ENCODE results near the gene SMAD7. TPM values are rescaled to one million over a fixed set of nuclear protein-coding genes. Genes with fewer than 3 reads are reported as not detected.

The SMAD7 gene
- total and polyA plus RNA-seq, 2 experiments from 2014 or later, result 11.8 to 29.8 TPM

DNA sequence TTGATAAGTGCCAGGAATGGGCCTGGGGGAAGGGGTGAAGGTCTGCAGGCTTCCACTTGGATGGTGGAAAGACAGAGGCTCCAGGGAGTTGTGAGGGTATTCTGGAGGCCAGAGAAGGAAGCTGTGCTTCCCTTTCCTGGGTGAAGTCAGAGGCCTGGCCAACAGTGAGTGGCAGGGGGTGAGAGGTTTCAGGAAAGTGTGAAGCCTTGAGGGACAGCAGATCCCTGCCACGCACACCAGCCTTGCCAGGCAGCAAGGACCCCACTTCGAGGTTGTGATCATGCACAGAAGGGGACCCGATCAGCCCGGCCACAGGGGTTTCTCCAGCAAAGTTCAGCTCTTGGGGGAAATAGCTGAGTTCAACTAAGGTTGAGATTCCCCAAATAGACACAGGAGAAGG is 66.5 kb downstream of the SMAD7 start:
- Histone ChIP-seq H3K9me2 (ENCODE audit: insufficient read depth) (peaks cover 5% of the 10 kb centered on the region; the same call in 1 of the 2 replicates), H3K4me1 (ENCODE audit: insufficient read depth) (no peaks in the 10 kb centered on the region; the same call in 1 of the 2 replicates), H3K79me2 (replicated peaks; ENCODE audit: insufficient read depth) (no peaks in the 10 kb centered on the region), H3K27me3 (ENCODE audit: insufficient read depth) (no peaks in the 10 kb centered on the region), H3K4me2 (no peak overlapping the region), H3F3A (replicated peaks; ENCODE audit: low read depth) (no peaks in the 10 kb centered on the region), H3K27ac (ENCODE audit: low read depth) (no peak overlapping the region), H2AFZ (no peak overlapping the region), H4K20me1 (replicated peaks; ENCODE audit: insufficient read depth) (no peaks in the 10 kb centered on the region), H3K36me3 (ENCODE audit: insufficient read depth) (no peaks in the 10 kb centered on the region; the same call in 1 of the 2 replicates), H3K4me3 (no peak overlapping the region)
- TF ChIP-seq, protein P1, sequence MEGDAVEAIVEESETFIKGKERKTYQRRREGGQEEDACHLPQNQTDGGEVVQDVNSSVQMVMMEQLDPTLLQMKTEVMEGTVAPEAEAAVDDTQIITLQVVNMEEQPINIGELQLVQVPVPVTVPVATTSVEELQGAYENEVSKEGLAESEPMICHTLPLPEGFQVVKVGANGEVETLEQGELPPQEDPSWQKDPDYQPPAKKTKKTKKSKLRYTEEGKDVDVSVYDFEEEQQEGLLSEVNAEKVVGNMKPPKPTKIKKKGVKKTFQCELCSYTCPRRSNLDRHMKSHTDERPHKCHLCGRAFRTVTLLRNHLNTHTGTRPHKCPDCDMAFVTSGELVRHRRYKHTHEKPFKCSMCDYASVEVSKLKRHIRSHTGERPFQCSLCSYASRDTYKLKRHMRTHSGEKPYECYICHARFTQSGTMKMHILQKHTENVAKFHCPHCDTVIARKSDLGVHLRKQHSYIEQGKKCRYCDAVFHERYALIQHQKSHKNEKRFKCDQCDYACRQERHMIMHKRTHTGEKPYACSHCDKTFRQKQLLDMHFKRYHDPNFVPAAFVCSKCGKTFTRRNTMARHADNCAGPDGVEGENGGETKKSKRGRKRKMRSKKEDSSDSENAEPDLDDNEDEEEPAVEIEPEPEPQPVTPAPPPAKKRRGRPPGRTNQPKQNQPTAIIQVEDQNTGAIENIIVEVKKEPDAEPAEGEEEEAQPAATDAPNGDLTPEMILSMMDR (conservative IDR thresholded peaks at IDR 0.05; ENCODE audit: low read depth in 2 of 2), result no peak
- TF ChIP-seq STAT1 (IDR thresholded peaks at IDR 0.05; ENCODE audit: unreplicated experiment) (no peak), EZH2phosphoT487 (IDR thresholded peaks at IDR 0.05; ENCODE audit: unreplicated experiment) (no peak), CREB1 (CRISPR knock-in tag; IDR thresholded peaks at IDR 0.05; ENCODE audit: low read depth) (no peak), ZNF114 (CRISPR knock-in tag; IDR thresholded peaks at IDR 0.05) (no peak), POLR2AphosphoS5 (IDR thresholded peaks at IDR 0.05; ENCODE audit: low read depth) (no peak)
- TF ChIP-seq, protein P2, sequence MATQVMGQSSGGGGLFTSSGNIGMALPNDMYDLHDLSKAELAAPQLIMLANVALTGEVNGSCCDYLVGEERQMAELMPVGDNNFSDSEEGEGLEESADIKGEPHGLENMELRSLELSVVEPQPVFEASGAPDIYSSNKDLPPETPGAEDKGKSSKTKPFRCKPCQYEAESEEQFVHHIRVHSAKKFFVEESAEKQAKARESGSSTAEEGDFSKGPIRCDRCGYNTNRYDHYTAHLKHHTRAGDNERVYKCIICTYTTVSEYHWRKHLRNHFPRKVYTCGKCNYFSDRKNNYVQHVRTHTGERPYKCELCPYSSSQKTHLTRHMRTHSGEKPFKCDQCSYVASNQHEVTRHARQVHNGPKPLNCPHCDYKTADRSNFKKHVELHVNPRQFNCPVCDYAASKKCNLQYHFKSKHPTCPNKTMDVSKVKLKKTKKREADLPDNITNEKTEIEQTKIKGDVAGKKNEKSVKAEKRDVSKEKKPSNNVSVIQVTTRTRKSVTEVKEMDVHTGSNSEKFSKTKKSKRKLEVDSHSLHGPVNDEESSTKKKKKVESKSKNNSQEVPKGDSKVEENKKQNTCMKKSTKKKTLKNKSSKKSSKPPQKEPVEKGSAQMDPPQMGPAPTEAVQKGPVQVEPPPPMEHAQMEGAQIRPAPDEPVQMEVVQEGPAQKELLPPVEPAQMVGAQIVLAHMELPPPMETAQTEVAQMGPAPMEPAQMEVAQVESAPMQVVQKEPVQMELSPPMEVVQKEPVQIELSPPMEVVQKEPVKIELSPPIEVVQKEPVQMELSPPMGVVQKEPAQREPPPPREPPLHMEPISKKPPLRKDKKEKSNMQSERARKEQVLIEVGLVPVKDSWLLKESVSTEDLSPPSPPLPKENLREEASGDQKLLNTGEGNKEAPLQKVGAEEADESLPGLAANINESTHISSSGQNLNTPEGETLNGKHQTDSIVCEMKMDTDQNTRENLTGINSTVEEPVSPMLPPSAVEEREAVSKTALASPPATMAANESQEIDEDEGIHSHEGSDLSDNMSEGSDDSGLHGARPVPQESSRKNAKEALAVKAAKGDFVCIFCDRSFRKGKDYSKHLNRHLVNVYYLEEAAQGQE (IDR thresholded peaks at IDR 0.05; ENCODE audit: unreplicated experiment), result no peak
- H3K4me1 Mint-ChIP-seq, result peaks cover 15% of the 10 kb centered on the region
- no peak overlapping the region for H3K4me3 Mint-ChIP-seq
- no peak overlapping the region for H3K27ac Mint-ChIP-seq
- no peak for ATAC-seq
- DNase-seq (ENCODE audit: low spot score), result no peak
- no peaks in the 10 kb centered on the region; the same call in 2 of the 3 replicates for H3K36me3 Mint-ChIP-seq (ENCODE audit: low read depth)
- peaks cover 10% of the 10 kb centered on the region for H3K27me3 Mint-ChIP-seq (ENCODE audit: insufficient read depth, low read depth, poor library complexity)
- peaks cover 2% of the 10 kb centered on the region for H3K9me3 Mint-ChIP-seq

DNA sequence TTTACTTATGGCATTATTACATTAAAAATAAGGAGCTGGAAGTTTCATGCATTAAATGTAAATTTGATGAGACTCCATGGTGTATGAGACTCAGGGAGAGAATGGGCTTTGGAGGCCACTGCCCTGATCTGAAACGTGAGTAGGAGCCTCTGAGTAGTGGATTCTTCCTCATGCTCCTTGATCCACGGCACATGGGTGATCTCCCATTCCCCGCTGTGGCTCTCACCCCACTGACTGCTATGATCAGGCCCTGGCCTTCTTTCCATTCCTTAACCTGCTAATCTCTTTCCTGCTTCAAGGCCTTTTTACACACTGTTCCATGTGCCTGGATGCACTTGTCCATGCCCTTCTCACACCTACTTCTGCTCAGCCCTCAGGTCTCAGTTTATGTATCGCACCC is 68.4 kb downstream of the SMAD7 start:
- H3K4me1 ChIP-seq (ENCODE audit: insufficient read depth), result peaks cover 5% of the 10 kb centered on the region
- TF ChIP-seq, protein P3, sequence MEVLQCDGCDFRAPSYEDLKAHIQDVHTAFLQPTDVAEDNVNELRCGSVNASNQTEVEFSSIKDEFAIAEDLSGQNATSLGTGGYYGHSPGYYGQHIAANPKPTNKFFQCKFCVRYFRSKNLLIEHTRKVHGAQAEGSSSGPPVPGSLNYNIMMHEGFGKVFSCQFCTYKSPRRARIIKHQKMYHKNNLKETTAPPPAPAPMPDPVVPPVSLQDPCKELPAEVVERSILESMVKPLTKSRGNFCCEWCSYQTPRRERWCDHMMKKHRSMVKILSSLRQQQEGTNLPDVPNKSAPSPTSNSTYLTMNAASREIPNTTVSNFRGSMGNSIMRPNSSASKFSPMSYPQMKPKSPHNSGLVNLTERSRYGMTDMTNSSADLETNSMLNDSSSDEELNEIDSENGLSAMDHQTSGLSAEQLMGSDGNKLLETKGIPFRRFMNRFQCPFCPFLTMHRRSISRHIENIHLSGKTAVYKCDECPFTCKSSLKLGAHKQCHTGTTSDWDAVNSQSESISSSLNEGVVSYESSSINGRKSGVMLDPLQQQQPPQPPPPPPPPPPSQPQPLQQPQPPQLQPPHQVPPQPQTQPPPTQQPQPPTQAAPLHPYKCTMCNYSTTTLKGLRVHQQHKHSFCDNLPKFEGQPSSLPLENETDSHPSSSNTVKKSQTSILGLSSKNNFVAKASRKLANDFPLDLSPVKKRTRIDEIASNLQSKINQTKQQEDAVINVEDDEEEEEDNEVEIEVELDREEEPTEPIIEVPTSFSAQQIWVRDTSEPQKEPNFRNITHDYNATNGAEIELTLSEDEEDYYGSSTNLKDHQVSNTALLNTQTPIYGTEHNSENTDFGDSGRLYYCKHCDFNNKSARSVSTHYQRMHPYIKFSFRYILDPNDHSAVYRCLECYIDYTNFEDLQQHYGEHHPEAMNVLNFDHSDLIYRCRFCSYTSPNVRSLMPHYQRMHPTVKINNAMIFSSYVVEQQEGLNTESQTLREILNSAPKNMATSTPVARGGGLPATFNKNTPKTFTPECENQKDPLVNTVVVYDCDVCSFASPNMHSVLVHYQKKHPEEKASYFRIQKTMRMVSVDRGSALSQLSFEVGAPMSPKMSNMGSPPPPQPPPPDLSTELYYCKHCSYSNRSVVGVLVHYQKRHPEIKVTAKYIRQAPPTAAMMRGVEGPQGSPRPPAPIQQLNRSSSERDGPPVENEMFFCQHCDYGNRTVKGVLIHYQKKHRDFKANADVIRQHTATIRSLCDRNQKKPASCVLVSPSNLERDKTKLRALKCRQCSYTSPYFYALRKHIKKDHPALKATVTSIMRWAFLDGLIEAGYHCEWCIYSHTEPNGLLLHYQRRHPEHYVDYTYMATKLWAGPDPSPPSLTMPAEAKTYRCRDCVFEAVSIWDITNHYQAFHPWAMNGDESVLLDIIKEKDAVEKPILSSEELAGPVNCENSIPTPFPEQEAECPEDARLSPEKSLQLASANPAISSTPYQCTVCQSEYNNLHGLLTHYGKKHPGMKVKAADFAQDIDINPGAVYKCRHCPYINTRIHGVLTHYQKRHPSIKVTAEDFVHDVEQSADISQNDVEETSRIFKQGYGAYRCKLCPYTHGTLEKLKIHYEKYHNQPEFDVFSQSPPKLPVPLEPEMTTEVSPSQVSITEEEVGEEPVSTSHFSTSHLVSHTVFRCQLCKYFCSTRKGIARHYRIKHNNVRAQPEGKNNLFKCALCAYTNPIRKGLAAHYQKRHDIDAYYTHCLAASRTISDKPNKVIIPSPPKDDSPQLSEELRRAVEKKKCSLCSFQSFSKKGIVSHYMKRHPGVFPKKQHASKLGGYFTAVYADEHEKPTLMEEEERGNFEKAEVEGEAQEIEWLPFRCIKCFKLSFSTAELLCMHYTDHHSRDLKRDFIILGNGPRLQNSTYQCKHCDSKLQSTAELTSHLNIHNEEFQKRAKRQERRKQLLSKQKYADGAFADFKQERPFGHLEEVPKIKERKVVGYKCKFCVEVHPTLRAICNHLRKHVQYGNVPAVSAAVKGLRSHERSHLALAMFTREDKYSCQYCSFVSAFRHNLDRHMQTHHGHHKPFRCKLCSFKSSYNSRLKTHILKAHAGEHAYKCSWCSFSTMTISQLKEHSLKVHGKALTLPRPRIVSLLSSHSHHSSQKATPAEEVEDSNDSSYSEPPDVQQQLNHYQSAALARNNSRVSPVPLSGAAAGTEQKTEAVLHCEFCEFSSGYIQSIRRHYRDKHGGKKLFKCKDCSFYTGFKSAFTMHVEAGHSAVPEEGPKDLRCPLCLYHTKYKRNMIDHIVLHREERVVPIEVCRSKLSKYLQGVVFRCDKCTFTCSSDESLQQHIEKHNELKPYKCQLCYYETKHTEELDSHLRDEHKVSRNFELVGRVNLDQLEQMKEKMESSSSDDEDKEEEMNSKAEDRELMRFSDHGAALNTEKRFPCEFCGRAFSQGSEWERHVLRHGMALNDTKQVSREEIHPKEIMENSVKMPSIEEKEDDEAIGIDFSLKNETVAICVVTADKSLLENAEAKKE (CRISPR knock-in tag; IDR thresholded peaks at IDR 0.05), result no peak
- no peak for TF ChIP-seq EZH2phosphoT487 (IDR thresholded peaks at IDR 0.05; ENCODE audit: unreplicated experiment)
- no peak for ATAC-seq
- H3K27me3 Mint-ChIP-seq (ENCODE audit: insufficient read depth, low read depth, poor library complexity), result peaks cover 13% of the 10 kb centered on the region
- H3K9me2 ChIP-seq (ENCODE audit: insufficient read depth), result peaks cover 6% of the 10 kb centered on the region; the same call in 1 of the 2 replicates
- no peaks in the 10 kb centered on the region for H3K79me2 ChIP-seq (replicated peaks; ENCODE audit: insufficient read depth)
- H3K36me3 ChIP-seq (ENCODE audit: insufficient read depth), result no peaks in the 10 kb centered on the region; the same call in 1 of the 2 replicates
- H3K4me1 Mint-ChIP-seq, result peaks cover 14% of the 10 kb centered on the region
- no peak overlapping the region for H3K27ac ChIP-seq (ENCODE audit: low read depth)
- no peak for DNase-seq (ENCODE audit: low spot score)
- no peak overlapping the region for H3K4me3 ChIP-seq
- no peak overlapping the region for H3K4me3 Mint-ChIP-seq
- H3K27ac Mint-ChIP-seq, result no peak overlapping the region
- H3K9me3 Mint-ChIP-seq, result peaks cover 2% of the 10 kb centered on the region
- no peaks in the 10 kb centered on the region for H3F3A ChIP-seq (replicated peaks; ENCODE audit: low read depth)
- H3K27me3 ChIP-seq (ENCODE audit: insufficient read depth), result no peaks in the 10 kb centered on the region
- H3K36me3 Mint-ChIP-seq (ENCODE audit: low read depth), result no peaks in the 10 kb centered on the region; the same call in 2 of the 3 replicates
- H4K20me1 ChIP-seq (replicated peaks; ENCODE audit: insufficient read depth), result no peaks in the 10 kb centered on the region
- no peak overlapping the region for H2AFZ ChIP-seq
- no peak overlapping the region for H3K4me2 ChIP-seq
